Trophoblast cell (in vitro differentiated cells and primary cell): Measurements from ENCODE around the gene KCTD15.

ENCODE experiments used
- DNase-seq, 2 donors: peaks; one replicate each; pipeline ENCODE4 v3.0.0-alpha.2; 2016
- H2AFZ ChIP-seq: 2 replicates; pipeline ENCODE4 v1.6.1; 2013; ENCODE audit warnings: low read length, moderate library complexity, mild to moderate bottlenecking; ENCODE audit not compliant: insufficient read depth, poor library complexity
- H2AK5ac ChIP-seq: 2 replicates; pipeline ENCODE4 v1.6.1; 2013; ENCODE audit warnings: mild to moderate bottlenecking, low read length
- H2BK120ac ChIP-seq: 2 replicates; pipeline ENCODE4 v1.6.1; 2013; ENCODE audit warnings: low read length, mild to moderate bottlenecking, moderate library complexity; ENCODE audit not compliant: insufficient read depth, poor library complexity
- H2BK12ac ChIP-seq: 2 replicates; pipeline ENCODE4 v1.6.1; 2013; ENCODE audit warnings: mild to moderate bottlenecking, low read length, moderate library complexity
- H2BK5ac ChIP-seq: 2 replicates; pipeline ENCODE4 v1.6.1; 2013; ENCODE audit warnings: low read length, low read depth, moderate library complexity, mild to moderate bottlenecking; ENCODE audit not compliant: poor library complexity
- H3K14ac ChIP-seq: 2 replicates; pipeline ENCODE4 v1.6.1; 2013; ENCODE audit warnings: mild to moderate bottlenecking, low read length
- H3K18ac ChIP-seq: 2 replicates; pipeline ENCODE4 v1.6.1; 2013; ENCODE audit warnings: mild to moderate bottlenecking, low read length
- H3K23ac ChIP-seq: 2 replicates; pipeline ENCODE4 v1.6.1; 2013; ENCODE audit warnings: low read length
- H3K27ac ChIP-seq: 2 replicates; pipeline ENCODE4 v1.5.1; 2013; ENCODE audit warnings: low read depth, mild to moderate bottlenecking, inconsistent platforms, low read length, moderate library complexity
- H3K27me3 ChIP-seq: 2 replicates; pipeline ENCODE4 v1.6.1; 2013; ENCODE audit warnings: inconsistent platforms, mild to moderate bottlenecking, low read length, moderate library complexity; ENCODE audit not compliant: insufficient read depth
- H3K36me3 ChIP-seq, 2 experiments: 1 replicate in 1 of 2; 2 replicates in 1 of 2; pipeline ENCODE4 v1.6.1; 2013; ENCODE audit warnings: low read length in 2 of 2, mild to moderate bottlenecking in 2 of 2, moderate library complexity in 1 of 2; ENCODE audit not compliant: insufficient read depth in 2 of 2, control insufficient read depth in 1 of 2
- H3K4ac ChIP-seq: 2 replicates; pipeline ENCODE4 v1.6.1; 2013; ENCODE audit warnings: low read depth, mild to moderate bottlenecking, low read length, moderate library complexity
- H3K4me1 ChIP-seq, 2 experiments: 1 replicate in 1 of 2; 2 replicates in 1 of 2; pipeline ENCODE4 v1.6.1; 2013; ENCODE audit warnings: low read length in 2 of 2, mild to moderate bottlenecking in 2 of 2, moderate library complexity in 1 of 2; ENCODE audit not compliant: insufficient read depth in 2 of 2, control insufficient read depth in 1 of 2
- H3K4me2 ChIP-seq: 2 replicates; pipeline ENCODE4 v1.6.1; 2013; ENCODE audit warnings: inconsistent platforms, mild to moderate bottlenecking, low read length, moderate library complexity
- H3K4me3 ChIP-seq: 2 replicates; pipeline ENCODE4 v1.5.1; 2013; ENCODE audit warnings: mild to moderate bottlenecking, low read depth, low read length, inconsistent platforms
- H3K79me1 ChIP-seq: one replicate; pipeline ENCODE4 v1.6.1; 2013; ENCODE audit warnings: low read length
- H3K79me2 ChIP-seq: 2 replicates; pipeline ENCODE4 v1.6.1; 2013; ENCODE audit warnings: low read length, mild to moderate bottlenecking; ENCODE audit not compliant: control insufficient read depth, insufficient read depth, poor library complexity
- H3K9ac ChIP-seq: 2 replicates; pipeline ENCODE4 v1.6.1; 2013; ENCODE audit warnings: mild to moderate bottlenecking, low read length
- H3K9me3 ChIP-seq: 2 replicates; pipeline ENCODE4 v1.6.1; 2013; ENCODE audit warnings: low read depth, mild to moderate bottlenecking, control low read depth, inconsistent platforms, low read length; ENCODE audit not compliant: insufficient read depth
- H4K12ac ChIP-seq: 2 replicates; pipeline ENCODE4 v1.6.1; 2013; ENCODE audit warnings: low read depth, mild to moderate bottlenecking, low read length, moderate library complexity
- H4K8ac ChIP-seq: 2 replicates; pipeline ENCODE4 v1.6.1; 2013; ENCODE audit warnings: low read depth, mild to moderate bottlenecking, low read length, moderate library complexity
- H4K91ac ChIP-seq: one replicate; pipeline ENCODE4 v1.6.1; 2013; ENCODE audit warnings: low read depth, mild to moderate bottlenecking, low read length, moderate library complexity
- WGBS: extraction: QIAGEN DNeasy Blood & Tissue Kit; methylation state at CpG from one replicate; pipeline ENCODE4 v1.1.7; 2013; ENCODE audit warnings: missing lambda C conversion rate; ENCODE audit not compliant: insufficient read length, insufficient coverage; ENCODE audit errors: extremely low coverage; 5-methylcytosine and 5-hydroxymethylcytosine counted together

Gene KCTD15

DNA sequence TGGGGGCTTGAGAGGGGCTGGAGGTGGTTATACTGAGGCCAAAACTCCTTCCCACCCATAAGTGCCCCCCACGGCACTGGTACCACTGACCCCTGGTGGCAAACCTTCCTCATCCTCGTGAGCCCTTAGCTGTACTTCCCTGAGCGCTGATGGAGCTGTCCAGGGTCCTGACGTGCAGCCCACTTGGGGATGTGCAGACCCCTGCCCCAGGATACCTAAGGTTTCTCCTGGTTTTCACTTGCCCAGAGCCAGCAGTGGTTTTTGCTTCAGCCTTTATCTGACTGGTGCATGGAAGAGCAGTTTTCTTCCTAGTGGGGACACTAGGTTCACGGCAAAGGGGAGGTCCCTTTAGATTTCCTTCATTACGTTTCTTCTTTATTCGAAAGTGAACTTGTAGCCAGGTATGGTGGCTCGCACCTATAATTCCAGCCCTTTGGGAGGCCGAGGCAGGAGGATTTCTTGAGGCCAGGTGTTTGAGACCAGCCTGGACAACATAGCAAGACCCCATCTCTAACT lies 28.7 kb upstream of the KCTD15 start:
- Histone ChIP-seq H3K4ac (no peak overlapping the region), H3K4me3 (no peak overlapping the region), H3K9me3 (no peaks in the 10 kb centered on the region), H2AK5ac (no peak overlapping the region), H3K23ac (no peak overlapping the region), H3K79me1 (no peaks in the 10 kb centered on the region), H4K12ac (no peak overlapping the region), H3K9ac (no peak overlapping the region), H3K27ac (no peak overlapping the region), H2BK120ac (no peak overlapping the region), H4K8ac (no peak overlapping the region), H3K4me2 (no peak overlapping the region), H3K36me3 (no peaks in the 10 kb centered on the region), H2BK12ac (no peak overlapping the region), H3K18ac (no peak overlapping the region), H3K79me2 (no peaks in the 10 kb centered on the region), H3K14ac (no peak overlapping the region), H3K27me3 (no peaks in the 10 kb centered on the region), H2BK5ac (no peak overlapping the region), H4K91ac (no peak overlapping the region), H2AFZ (no peak overlapping the region), H3K4me1 (no peaks in the 10 kb centered on the region)
- peak in 1 of 2 donors; percentile 44 for DNase-seq
- no CpG with 5 or more reads among the region's 9 CpGs for WGBS

DNA sequence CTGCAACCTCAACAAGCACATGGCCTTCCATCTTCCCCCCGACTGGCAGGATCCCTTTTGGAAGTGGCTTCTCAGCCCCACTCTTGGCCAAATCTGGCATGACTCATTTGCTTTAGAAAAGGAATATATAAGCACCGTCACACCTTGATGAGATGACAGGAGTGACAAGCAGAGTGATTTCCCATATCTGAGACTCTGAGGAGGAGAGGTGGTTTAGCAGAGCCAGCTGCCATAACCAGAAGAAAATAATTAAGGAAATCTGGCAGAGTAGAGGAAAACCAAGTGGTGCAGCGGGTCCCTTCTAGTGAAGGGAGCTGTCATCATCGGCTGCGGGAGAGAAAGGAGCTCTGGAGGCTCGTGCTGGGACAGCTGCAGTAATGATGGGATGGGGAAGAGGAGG lies 27.5 kb upstream of the KCTD15 start:
- no peaks in the 10 kb centered on the region for H3K79me1 ChIP-seq
- WGBS: no CpG with 5 or more reads among the region's 6 CpGs
- no peak overlapping the region for H2AK5ac ChIP-seq

DNA sequence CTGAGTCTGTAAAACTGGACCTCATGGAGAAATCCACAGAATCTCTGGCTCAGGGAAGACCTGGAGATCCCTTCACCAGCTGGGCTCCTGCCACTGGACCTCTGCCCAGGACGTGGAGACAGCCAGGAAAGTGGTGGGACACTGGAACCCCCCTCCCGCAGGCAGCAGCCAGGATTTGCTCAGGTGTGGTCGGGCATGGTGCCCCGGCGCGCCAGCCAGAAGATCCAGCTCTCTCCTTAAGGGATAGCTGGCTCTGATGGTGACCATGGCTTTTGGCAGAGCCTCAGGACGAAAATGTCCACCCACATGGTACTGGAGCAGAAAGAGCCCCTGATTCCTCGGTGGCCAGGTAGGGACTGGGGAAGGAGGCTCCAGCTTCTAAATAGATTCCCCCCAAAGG lies 26.6 kb upstream of the KCTD15 start:
- DNase-seq: no peak
- no peak overlapping the region for H4K8ac ChIP-seq
- H3K27me3 ChIP-seq: no peaks in the 10 kb centered on the region
- no peak overlapping the region for H3K14ac ChIP-seq
- no peak overlapping the region for H2AFZ ChIP-seq
- peaks cover under 1% of the 10 kb centered on the region for H3K9me3 ChIP-seq
- no peak overlapping the region for H3K23ac ChIP-seq
- H3K27ac ChIP-seq: no peak overlapping the region
- no CpG with 5 or more reads among the region's 8 CpGs for WGBS
- no peak overlapping the region for H3K9ac ChIP-seq
- no peaks in the 10 kb centered on the region for H3K79me1 ChIP-seq
- H2BK12ac ChIP-seq: no peak overlapping the region
- no peaks in the 10 kb centered on the region for H3K4me1 ChIP-seq
- no peak overlapping the region for H2BK5ac ChIP-seq
- H3K4me2 ChIP-seq: no peak overlapping the region
- no peak overlapping the region for H4K12ac ChIP-seq
- H3K36me3 ChIP-seq: no peaks in the 10 kb centered on the region
- H2BK120ac ChIP-seq: no peak overlapping the region
- no peak overlapping the region for H3K18ac ChIP-seq
- H4K91ac ChIP-seq: no peak overlapping the region
- H2AK5ac ChIP-seq: no peak overlapping the region
- H3K4me3 ChIP-seq: no peak overlapping the region
- H3K4ac ChIP-seq: no peak overlapping the region
- H3K79me2 ChIP-seq: no peaks in the 10 kb centered on the region

More for the DNA sequence above, 27.5 kb upstream of the KCTD15 start:
- no peak overlapping the region for H3K4me3 ChIP-seq
- H4K12ac ChIP-seq: no peak overlapping the region
- no peak overlapping the region for H3K23ac ChIP-seq
- no peaks in the 10 kb centered on the region for H3K9me3 ChIP-seq
- no peak overlapping the region for H4K8ac ChIP-seq
- H2BK120ac ChIP-seq: no peak overlapping the region
- H3K9ac ChIP-seq: no peak overlapping the region
- H3K27me3 ChIP-seq: no peaks in the 10 kb centered on the region
- no peak overlapping the region for H3K4me2 ChIP-seq
- H2BK5ac ChIP-seq: no peak overlapping the region
- no peak overlapping the region for H3K18ac ChIP-seq
- no peak overlapping the region for H3K14ac ChIP-seq
- no peak for DNase-seq
- H3K27ac ChIP-seq: no peak overlapping the region
- no peaks in the 10 kb centered on the region for H3K36me3 ChIP-seq
- no peak overlapping the region for H2AFZ ChIP-seq
- no peak overlapping the region for H4K91ac ChIP-seq
- H3K4me1 ChIP-seq: no peaks in the 10 kb centered on the region
- no peak overlapping the region for H3K4ac ChIP-seq
- no peaks in the 10 kb centered on the region for H3K79me2 ChIP-seq
- no peak overlapping the region for H2BK12ac ChIP-seq

DNA sequence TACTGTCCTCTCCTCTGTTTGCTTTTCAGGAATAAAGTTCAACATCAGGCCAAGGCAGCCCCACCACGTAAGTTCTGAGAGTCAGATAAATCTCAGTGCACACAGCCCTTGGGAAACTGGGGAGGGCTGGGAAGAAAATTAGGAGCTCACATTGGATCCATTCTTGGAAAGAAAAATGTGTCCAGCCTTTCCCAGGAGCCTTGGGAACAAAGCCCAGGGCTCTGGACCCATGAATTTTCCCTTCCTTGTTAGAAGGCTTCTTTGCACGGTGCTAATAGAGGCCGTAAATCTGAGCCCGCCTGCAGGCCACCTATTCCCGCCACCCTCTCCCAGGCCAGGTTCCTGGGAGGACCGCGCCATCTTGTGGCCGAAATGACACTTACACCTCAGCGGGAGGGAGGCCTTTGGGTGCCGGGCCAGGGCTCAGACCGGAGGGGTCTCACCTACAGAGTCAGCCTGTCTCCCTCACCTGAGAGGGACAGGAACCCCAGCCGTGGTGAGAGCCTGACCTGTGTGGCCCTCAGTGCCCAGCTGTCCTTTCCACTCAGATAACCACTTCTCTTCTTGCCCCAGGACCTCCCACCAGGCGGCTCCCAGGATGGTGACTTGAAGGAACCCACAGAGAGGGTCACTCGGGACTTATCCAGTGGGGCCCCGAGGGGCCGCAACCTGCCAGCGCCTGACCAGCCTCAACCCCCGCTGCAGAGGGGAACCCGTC lies 25.1 kb upstream of the KCTD15 start:
- Histone ChIP-seq H3K27ac (no peak overlapping the region), H3K23ac (no peak overlapping the region), H3K79me1 (no peaks in the 10 kb centered on the region), H3K4me3 (no peak overlapping the region), H3K4me1 (no peaks in the 10 kb centered on the region), H4K91ac (no peak overlapping the region), H2AK5ac (no peak overlapping the region), H3K18ac (no peak overlapping the region), H3K4me2 (no peak overlapping the region), H3K4ac (no peak overlapping the region), H3K27me3 (no peaks in the 10 kb centered on the region), H2BK12ac (no peak overlapping the region), H4K8ac (no peak overlapping the region), H3K79me2 (no peaks in the 10 kb centered on the region), H3K36me3 (no peaks in the 10 kb centered on the region), H2BK120ac (no peak overlapping the region), H2AFZ (no peak overlapping the region), H3K9me3 (peaks cover 2% of the 10 kb centered on the region), H4K12ac (no peak overlapping the region), H3K9ac (no peak overlapping the region), H3K14ac (no peak overlapping the region), H2BK5ac (no peak overlapping the region)
- DNase-seq: peak; percentile 53 to 91
- WGBS: no CpG with 5 or more reads among the region's 19 CpGs
